A204.1 (cell line): ENCODE results near the gene CRABP2.

Experiments
- FAIRE-seq: peaks from 2 replicates; lab custom pipeline; 2012; peaks lifted over from hg19 to GRCh38; lab: Jason Lieb, UNC

CRABP2 gene

GRCh38 chr1:156689953-156690674 is 15.3 kb downstream of the CRABP2 start:
- FAIRE-seq = no peak

- FAIRE-seq = no peak
Observed at GRCh38 chr1:156689035-156689952, 16.1 kb downstream of the CRABP2 start.

GRCh38 chr1:156684227-156684782 is 21.1 kb downstream of the CRABP2 start:
- FAIRE-seq = no peak

- FAIRE-seq = no peak
Observed at GRCh38 chr1:156682166-156682890, 23.1 kb downstream of the CRABP2 start.

- no peak for FAIRE-seq
Observed at GRCh38 chr1:156681196-156681960, 24.0 kb downstream of the CRABP2 start.

GRCh38 chr1:156680056-156680455 is 25.3 kb downstream of the CRABP2 start:
- FAIRE-seq = no peak

- FAIRE-seq = peak; percentile 32
Observed at GRCh38 chr1:156677616-156678596, 27.5 kb downstream of the CRABP2 start.

GRCh38 chr1:156676820-156677615 is 28.4 kb downstream of the CRABP2 start, which contains the start of gene NES:
NES (minus strand) TSS chr1:156677407; CDS start chr1:156677264, 143 bp downstream.
- FAIRE-seq = no peak

GRCh38 chr1:156676114-156676819 is 29.1 kb downstream of the CRABP2 start:
- FAIRE-seq = no peak

GRCh38 chr1:156675210-156676113 is 29.9 kb downstream of the CRABP2 start:
- no peak for FAIRE-seq

GRCh38 chr1:156673387-156674121 is 31.8 kb downstream of the CRABP2 start:
- no peak for FAIRE-seq

- FAIRE-seq = no peak
Observed at GRCh38 chr1:156671804-156672203, 33.6 kb downstream of the CRABP2 start.

GRCh38 chr1:156670791-156671190 is 34.6 kb downstream of the CRABP2 start:
- FAIRE-seq = no peak

GRCh38 chr1:156670359-156670758 is 35.0 kb downstream of the CRABP2 start:
- FAIRE-seq = no peak

- no peak for FAIRE-seq
Observed at GRCh38 chr1:156669794-156670193, 35.6 kb downstream of the CRABP2 start.

- no peak for FAIRE-seq
Observed at GRCh38 chr1:156668801-156669637, 36.4 kb downstream of the CRABP2 start.
